GM12892 (cell line): ENCODE data around the gene UBTD2.

ENCODE experiments used
- POLR2A ChIP-seq: IDR thresholded peaks from 2 replicates; pipeline ENCODE4 v1.6.1; 2011; ENCODE audit warnings: low read depth, low read length, control low read depth
- POLR2AphosphoS5 ChIP-seq: IDR thresholded peaks from 2 replicates; pipeline ENCODE4 v1.6.1; 2011; ENCODE audit warnings: low read depth, low read length, control low read depth
- TAF1 ChIP-seq: IDR thresholded peaks from 2 replicates; pipeline ENCODE4 v1.6.1; 2011; ENCODE audit warnings: low read depth, mild to moderate bottlenecking, control low read depth, low read length, borderline replicate concordance

DNA sequence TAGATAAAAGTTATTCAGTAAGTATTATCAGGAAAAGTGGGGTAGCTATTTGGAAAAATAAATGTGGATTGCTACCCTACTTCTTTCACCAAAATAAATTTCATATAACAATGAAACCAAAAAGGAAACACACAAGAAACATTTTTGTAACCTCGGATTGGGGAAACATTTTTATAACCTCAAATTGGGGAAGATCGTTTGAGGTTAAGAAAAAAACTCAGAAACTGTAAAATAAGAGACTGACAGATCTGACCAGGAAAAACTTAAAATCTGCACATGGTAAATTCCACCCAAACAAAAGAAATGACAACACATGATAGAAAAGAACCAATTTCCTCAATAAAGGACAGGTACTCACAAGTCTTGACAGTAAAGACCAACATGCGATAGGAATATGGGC lies 76.1 kb downstream of the UBTD2 start:
- TF ChIP-seq POLR2A (no peak), POLR2AphosphoS5 (no peak), TAF1 (no peak)
